OCI-LY7 (cell line): ENCODE data around the gene MPL. TPM values are rescaled to one million over a fixed set of nuclear protein-coding genes. Genes with fewer than 3 reads are reported as not detected.

Experiments
- BruUV-seq: library from RNA; stranded (reverse); fragments of 400-500 nt; replicated peaks from 2 replicates; lab custom pipeline; 2021; lab: Mats Ljungman, UMichigan
- CTCF ChIA-PET: fragments of 300-600 bp; sonication (Branson Sonifier 250); formaldehyde crosslinking; loops from one replicate; lab custom pipeline; 2022; ENCODE audit warnings: antibody characterized with exemption; ENCODE audit not compliant: unreplicated experiment; lab: Charles Lee
- POLR2A ChIA-PET: fragments of 300-600 bp; sonication (Branson Sonifier 250); formaldehyde crosslinking; loops from one replicate; lab custom pipeline; 2022; ENCODE audit warnings: antibody characterized with exemption; lab: Charles Lee
- DNase-seq: peaks from one replicate; pipeline ENCODE4 v3.0.0-alpha.2; 2015; ENCODE audit warnings: low spot score
- H2AFZ ChIP-seq: fragments of 200-600 bp; sonication (generic), shearing (Covaris generic); 2 replicates; pipeline ENCODE4 v1.6.1; 2014; ENCODE audit warnings: mild to moderate bottlenecking, antibody characterized with exemption, low read length, moderate library complexity
- H3K27ac ChIP-seq: fragments of 200-600 bp; sonication (generic); 2 replicates; pipeline ENCODE4 v1.5.1; 2014; ENCODE audit warnings: mixed run types, low read depth, mild to moderate bottlenecking, moderate library complexity, low read length, inconsistent platforms; ENCODE audit not compliant: poor library complexity, severe bottlenecking
- H3K36me3 ChIP-seq: fragments of 200-600 bp; sonication (generic); 2 replicates; pipeline ENCODE4 v1.6.1; 2014; ENCODE audit warnings: mild to moderate bottlenecking, antibody characterized with exemption, low read length, moderate library complexity, mixed read lengths; ENCODE audit not compliant: insufficient read depth
- H3K4me1 ChIP-seq: fragments of 200-600 bp; sonication (generic); 2 replicates; pipeline ENCODE4 v1.5.1; 2014; ENCODE audit warnings: mild to moderate bottlenecking, low read length; ENCODE audit not compliant: insufficient read depth, poor library complexity, severe bottlenecking
- H3K4me2 ChIP-seq: fragments of 200-600 bp; sonication (generic); 2 replicates; pipeline ENCODE4 v1.6.1; 2014; ENCODE audit warnings: mild to moderate bottlenecking, low read length
- H3K4me3 ChIP-seq: fragments of 200-600 bp; sonication (generic); 2 replicates; pipeline ENCODE4 v1.5.1; 2014; ENCODE audit warnings: mild to moderate bottlenecking, low read depth, low read length; ENCODE audit not compliant: poor library complexity, severe bottlenecking
- H3K79me2 ChIP-seq: fragments of 200-600 bp; sonication (generic); 2 replicates; pipeline ENCODE4 v1.6.1; 2016; ENCODE audit warnings: low read depth, mild to moderate bottlenecking, low read length, moderate library complexity, mixed read lengths; ENCODE audit not compliant: insufficient read depth
- H3K9me2 ChIP-seq: fragments of 200-600 bp; sonication (generic); 2 replicates; pipeline ENCODE4 v1.6.1; 2016; ENCODE audit warnings: mild to moderate bottlenecking, low read length, mixed read lengths; ENCODE audit not compliant: insufficient read depth
- H3K9me3 ChIP-seq: fragments of 200-600 bp; sonication (generic); 2 replicates; pipeline ENCODE4 v1.6.1; 2014; ENCODE audit warnings: mild to moderate bottlenecking, mixed run types, low read length, mixed read lengths
- H4K20me1 ChIP-seq: fragments of 200-600 bp; sonication (generic); 2 replicates; pipeline ENCODE4 v1.6.1; 2014; ENCODE audit warnings: mild to moderate bottlenecking, antibody characterized with exemption, low read length, moderate library complexity, mixed read lengths; ENCODE audit not compliant: insufficient read depth
- CTCF ChIP-seq: fragments of 200-600 bp; sonication (generic); conservative IDR thresholded peaks from 2 replicates; pipeline ENCODE4 v1.5.1; 2014; ENCODE audit warnings: mild to moderate bottlenecking, antibody characterized with exemption, low read length, moderate library complexity, mixed read lengths
- EZH2phosphoT487 ChIP-seq: fragments of 200-600 bp; sonication (generic); IDR thresholded peaks from 2 replicates; pipeline ENCODE4 v1.6.1; 2018; ENCODE audit warnings: low read depth, borderline replicate concordance, mild to moderate bottlenecking, mixed run types, antibody characterized with exemption, low read length, moderate library complexity, mixed read lengths
- intact Hi-C: fragments of 100-400 bp; cut with micrococcal nuclease; formaldehyde crosslinking; loops from one replicate; pipeline ENCODE4 v1.10.0; 2022; ENCODE audit not compliant: unreplicated experiment
- total RNA-seq, 2 experiments: library from RNA; depleted of rRNA in 1 of 2; stranded (reverse); fragments of >200 nt in 1 of 2; shearing (Covaris generic) in 1 of 2; gene quantifications; 2 replicates each; pipeline ENCODE4 v1.2.3, GENCODE V29; 2014 to 2022

The MPL gene
- total RNA-seq, 2 experiments from 2014 or later = not detected

GRCh38 chr1:43306688-43307457 lies 30.7 kb upstream of the MPL start:
- DNase-seq = no peak
- no peaks in the 10 kb centered on the region for H4K20me1 ChIP-seq
- H3K4me3 ChIP-seq = no peak overlapping the region
- intact Hi-C loops = no loop called here
- H3K9me3 ChIP-seq = no peaks in the 10 kb centered on the region
- TF ChIP-seq EZH2phosphoT487 (no peak), CTCF (no peak)
- no TSS peak for BruUV-seq
- H3K27ac ChIP-seq = no peak overlapping the region
- peaks cover 13% of the 10 kb centered on the region for H3K4me1 ChIP-seq
- H3K4me2 ChIP-seq = no peak overlapping the region
- H3K9me2 ChIP-seq = no peaks in the 10 kb centered on the region
- no peaks in the 10 kb centered on the region for H3K36me3 ChIP-seq
- no peak overlapping the region for H2AFZ ChIP-seq
- CTCF ChIA-PET = no interaction called here
- POLR2A ChIA-PET = interaction anchor here (0.6 to 1.0 kb wide), 4 partner anchors 11 to 86 kb away, joined by 3 to 5 read pairs (median 4); partner anchors contain the start of gene ELOVL1
- H3K79me2 ChIP-seq = no peaks in the 10 kb centered on the region

GRCh38 chr1:43307458-43308158 lies 30.0 kb upstream of the MPL start:
- Histone ChIP-seq H3K4me2 (no peak overlapping the region), H3K4me1 (peaks cover 13% of the 10 kb centered on the region), H2AFZ (no peak overlapping the region), H4K20me1 (no peaks in the 10 kb centered on the region), H3K27ac (no peak overlapping the region), H3K9me3 (no peaks in the 10 kb centered on the region), H3K79me2 (no peaks in the 10 kb centered on the region), H3K4me3 (no peak overlapping the region), H3K36me3 (no peaks in the 10 kb centered on the region), H3K9me2 (no peaks in the 10 kb centered on the region)
- CTCF ChIA-PET = no interaction called here
- no peak for DNase-seq
- intact Hi-C loops = no loop called here
- POLR2A ChIA-PET = interaction anchor here (0.6 kb wide), 1 partner anchor 85 kb away, joined by 4 read pairs; no protein-coding TSS in a partner anchor
- TF ChIP-seq CTCF = no peak
- no peak for TF ChIP-seq EZH2phosphoT487
- BruUV-seq = no TSS peak
